Measurements from ENCODE around the gene TLR5. TPM values are rescaled to one million over a fixed set of nuclear protein-coding genes. Genes with fewer than 3 reads are reported as not detected.
A peak's percentile ranks its signal among the peaks of the same experiment; 100 is the strongest.

Gene TLR5
- total and polyA plus RNA-seq, 2 experiments from 2014 or later: not detected

DNA sequence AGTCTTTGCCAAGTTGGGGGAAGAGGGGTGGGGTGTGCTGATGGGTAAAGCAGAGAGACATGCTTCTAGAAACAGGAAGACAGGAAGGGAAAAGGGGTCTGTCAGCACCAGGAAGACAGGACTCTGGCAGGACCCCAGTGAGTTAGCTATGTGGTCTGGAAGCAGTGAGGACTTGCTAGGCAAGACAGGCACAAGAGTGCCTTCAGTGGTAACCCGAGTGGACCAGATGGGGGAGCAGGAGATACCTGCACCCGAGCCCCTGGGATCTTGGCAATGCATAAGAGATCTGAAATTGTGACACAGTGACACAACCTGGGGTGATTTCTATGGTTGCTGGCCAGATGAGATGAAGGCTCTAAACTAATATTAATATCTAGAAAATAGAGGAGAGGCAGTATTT is 7.0 kb downstream of the TLR5 start:
- 69 to 72% methylated on average over 2 of the region's 2 CpGs for WGBS, 2 experiments (ENCODE audit: low coverage in 1 of 2, low lambda C conversion rate in 2 of 2, missing lambda C conversion rate in 2 of 2)
- in situ Hi-C loops (cut with MboI): no loop called here

GRCh38 chr1:223135176-223135942 is 7.7 kb downstream of the TLR5 start:
- Histone ChIP-seq H3F3A (ENCODE audit: insufficient read depth) (peaks cover 17% of the 10 kb centered on the region), H3K27ac (peak overlapping the region; percentile 44), H3K4me3 (peak overlapping the region; percentile 33; the same call in 1 of the 2 replicates), H3K9me2 (ENCODE audit: insufficient read depth) (no peaks in the 10 kb centered on the region), H3K4me1 (ENCODE audit: insufficient read depth) (peaks cover 28% of the 10 kb centered on the region), H3K36me3 (ENCODE audit: low read depth) (no peaks in the 10 kb centered on the region), H4K20me1 (ENCODE audit: insufficient read depth) (no peaks in the 10 kb centered on the region), H3K9me3 (ENCODE audit: low read depth) (no peaks in the 10 kb centered on the region), H3K9ac (0 out of 2 replicates have a peak overlapping the region, but pooled peaks have one; percentile 23), H3K79me2 (ENCODE audit: insufficient read depth) (no peaks in the 10 kb centered on the region), H3K4me2 (ENCODE audit: unreplicated experiment) (peak overlapping the region; percentile 77), H2AFZ (no peak overlapping the region), H3K27me3 (replicated peaks; ENCODE audit: insufficient read depth) (peaks cover 12% of the 10 kb centered on the region; the same call in 1 of the 2 replicates)
- DNase-seq: peak; percentile 98
- TF ChIP-seq EZH2phosphoT487 (IDR thresholded peaks at IDR 0.05; ENCODE audit: insufficient read depth, low read depth) (no peak), EZH2 (IDR thresholded peaks at IDR 0.05; ENCODE audit: insufficient read depth, poor library complexity, severe bottlenecking) (no peak)
- 20 to 21% methylated on average over 8 of the region's 8 CpGs for WGBS, 2 experiments (ENCODE audit: low coverage in 1 of 2, low lambda C conversion rate in 2 of 2, missing lambda C conversion rate in 2 of 2)
- in situ Hi-C loops (cut with MboI): no loop called here

More for the DNA sequence above, 7.0 kb downstream of the TLR5 start:
- no peak overlapping the region for H3K4me3 ChIP-seq
- H3K4me1 ChIP-seq (ENCODE audit: insufficient read depth): peaks cover 28% of the 10 kb centered on the region
- peak overlapping the region; percentile 77 for H3K4me2 ChIP-seq (ENCODE audit: unreplicated experiment)
- TF ChIP-seq EZH2phosphoT487 (IDR thresholded peaks at IDR 0.05; ENCODE audit: insufficient read depth, low read depth) (no peak), EZH2 (IDR thresholded peaks at IDR 0.05; ENCODE audit: insufficient read depth, poor library complexity, severe bottlenecking) (no peak)
- H3K27ac ChIP-seq: no peak overlapping the region
- H4K20me1 ChIP-seq (ENCODE audit: insufficient read depth): no peaks in the 10 kb centered on the region
- H3F3A ChIP-seq (ENCODE audit: insufficient read depth): peaks cover 17% of the 10 kb centered on the region
- no peak overlapping the region for H3K9ac ChIP-seq
- no peaks in the 10 kb centered on the region for H3K9me3 ChIP-seq (ENCODE audit: low read depth)
- no peaks in the 10 kb centered on the region for H3K9me2 ChIP-seq (ENCODE audit: insufficient read depth)
- DNase-seq: no peak
- no peak overlapping the region for H2AFZ ChIP-seq
- no peaks in the 10 kb centered on the region for H3K36me3 ChIP-seq (ENCODE audit: low read depth)
- H3K27me3 ChIP-seq (replicated peaks; ENCODE audit: insufficient read depth): 0 out of 2 replicates have a peak, but pooled peaks cover 10% of the 10 kb centered on the region
- no peaks in the 10 kb centered on the region for H3K79me2 ChIP-seq (ENCODE audit: insufficient read depth)

- Histone ChIP-seq H3K36me3 (ENCODE audit: low read depth) (no peaks in the 10 kb centered on the region), H3K4me3 (peak overlapping the region; percentile 63), H3K9me3 (ENCODE audit: low read depth) (no peaks in the 10 kb centered on the region), H3K79me2 (ENCODE audit: insufficient read depth) (no peaks in the 10 kb centered on the region), H3K9ac (no peak overlapping the region), H4K20me1 (ENCODE audit: insufficient read depth) (no peaks in the 10 kb centered on the region), H3K9me2 (ENCODE audit: insufficient read depth) (no peaks in the 10 kb centered on the region), H2AFZ (peak overlapping the region; percentile 63; the same call in 1 of the 2 replicates), H3K4me1 (ENCODE audit: insufficient read depth) (peaks cover 28% of the 10 kb centered on the region), H3K27ac (no peak overlapping the region), H3K27me3 (replicated peaks; ENCODE audit: insufficient read depth) (peaks cover 18% of the 10 kb centered on the region; the same call in 1 of the 2 replicates), H3F3A (ENCODE audit: insufficient read depth) (peaks cover 17% of the 10 kb centered on the region), H3K4me2 (ENCODE audit: unreplicated experiment) (peak overlapping the region; percentile 82)
- DNase-seq: peak; percentile 89
- in situ Hi-C loops (cut with MboI): no loop called here
- 7 to 9% methylated on average over 21 to 23 of the region's 23 CpGs for WGBS, 2 experiments (ENCODE audit: low coverage in 1 of 2, low lambda C conversion rate in 2 of 2, missing lambda C conversion rate in 2 of 2)
- no peak for TF ChIP-seq EZH2phosphoT487 (IDR thresholded peaks at IDR 0.05; ENCODE audit: insufficient read depth, low read depth)
- no peak for TF ChIP-seq EZH2 (IDR thresholded peaks at IDR 0.05; ENCODE audit: insufficient read depth, poor library complexity, severe bottlenecking)
These were observed 9.1 kb downstream of the TLR5 start for GRCh38 chr1:223133824-223134435.

DNA sequence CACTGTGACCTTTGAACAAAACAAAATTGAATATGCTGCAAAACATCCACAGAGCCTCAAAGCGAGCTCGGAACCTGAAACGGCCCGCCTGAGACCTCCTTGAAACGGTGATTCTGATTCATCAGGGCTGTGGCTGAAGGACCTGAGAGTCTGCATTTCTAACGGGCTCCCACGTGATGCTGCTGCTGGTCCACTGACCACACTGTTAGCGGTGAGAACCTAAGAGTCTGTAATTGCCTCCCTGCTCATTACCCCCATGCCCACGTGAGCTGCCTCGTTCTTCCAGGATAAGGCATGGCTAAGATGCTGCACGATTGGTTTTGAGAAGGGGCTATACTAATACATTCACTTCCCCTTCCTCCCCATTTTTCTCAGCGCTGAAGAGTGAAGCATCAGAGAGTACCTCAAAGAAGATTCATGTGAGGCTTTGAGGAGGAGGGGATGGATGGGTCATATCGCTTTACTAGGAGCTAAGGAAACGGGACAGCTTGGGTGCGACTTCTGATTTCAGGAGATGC is 9.7 kb downstream of the TLR5 start:
- in situ Hi-C loops (cut with MboI): no loop called here
- Histone ChIP-seq H3K4me3 (peak overlapping the region; percentile 63), H3K9me3 (ENCODE audit: low read depth) (no peaks in the 10 kb centered on the region), H3K27me3 (replicated peaks; ENCODE audit: insufficient read depth) (peaks cover 18% of the 10 kb centered on the region; the same call in 1 of the 2 replicates), H3K4me2 (ENCODE audit: unreplicated experiment) (peak overlapping the region; percentile 82), H3K9ac (no peak overlapping the region), H3K36me3 (ENCODE audit: low read depth) (no peaks in the 10 kb centered on the region), H3K27ac (no peak overlapping the region), H2AFZ (0 out of 2 replicates have a peak overlapping the region, but pooled peaks have one; percentile 63), H3K79me2 (ENCODE audit: insufficient read depth) (no peaks in the 10 kb centered on the region), H3K9me2 (ENCODE audit: insufficient read depth) (no peaks in the 10 kb centered on the region), H4K20me1 (ENCODE audit: insufficient read depth) (no peaks in the 10 kb centered on the region), H3K4me1 (ENCODE audit: insufficient read depth) (peaks cover 28% of the 10 kb centered on the region), H3F3A (ENCODE audit: insufficient read depth) (peaks cover 17% of the 10 kb centered on the region)
- WGBS, 2 experiments (ENCODE audit: low coverage in 1 of 2, low lambda C conversion rate in 2 of 2, missing lambda C conversion rate in 2 of 2): 33 to 34% methylated on average over 15 of the region's 15 CpGs
- DNase-seq: no peak
- TF ChIP-seq EZH2 (IDR thresholded peaks at IDR 0.05; ENCODE audit: insufficient read depth, poor library complexity, severe bottlenecking) (no peak), EZH2phosphoT487 (IDR thresholded peaks at IDR 0.05; ENCODE audit: insufficient read depth, low read depth) (no peak)
